T-helper 2 cell (primary cell): Measurements from ENCODE around the gene IQCF6.
A peak's percentile ranks its signal among the peaks of the same experiment; 100 is the strongest.
"Not testable (repeated sequence)": the region's sequence is repeated elsewhere in the genome, so short reads cannot be mapped to it uniquely, and the experiment has no call there.

Experiments used
- DNase-seq, 5 experiments: peaks; one replicate each; pipeline versions ENCODE4 v3.0.0 to v3.0.0-alpha.2; 2012 to 2022
- total RNA-seq, 2 donors: gene quantifications; one replicate each; lab custom pipeline; 2026; lab: John Stamatoyannopoulos, UW

The IQCF6 gene
- 0 reads per million in 2 donors for total RNA-seq

DNA sequence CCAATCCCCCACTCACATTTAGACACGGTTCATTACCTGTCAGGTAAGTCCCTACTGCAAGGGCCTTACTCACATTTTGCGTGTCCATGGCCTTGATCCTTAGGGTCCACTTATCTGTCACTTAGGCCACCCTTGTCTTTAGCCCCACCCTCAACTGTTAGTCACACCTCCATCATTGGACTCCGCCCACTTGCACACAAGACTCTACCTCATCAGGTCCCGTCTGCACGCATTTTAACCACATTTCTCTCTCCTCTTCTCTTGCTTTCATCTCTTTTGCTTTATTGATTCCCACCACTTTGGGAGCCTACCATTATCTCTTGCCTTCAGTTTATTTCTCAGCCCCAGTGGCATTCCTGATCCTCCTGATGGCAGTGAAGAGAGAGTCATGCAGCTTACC, at the start of gene IQCF6:
TSS of gene IQCF6 (minus strand) at position 101 of the 400 bp plus-strand sequence. CDS start at position 88, 13 bp downstream.
- no peak for DNase-seq

DNA sequence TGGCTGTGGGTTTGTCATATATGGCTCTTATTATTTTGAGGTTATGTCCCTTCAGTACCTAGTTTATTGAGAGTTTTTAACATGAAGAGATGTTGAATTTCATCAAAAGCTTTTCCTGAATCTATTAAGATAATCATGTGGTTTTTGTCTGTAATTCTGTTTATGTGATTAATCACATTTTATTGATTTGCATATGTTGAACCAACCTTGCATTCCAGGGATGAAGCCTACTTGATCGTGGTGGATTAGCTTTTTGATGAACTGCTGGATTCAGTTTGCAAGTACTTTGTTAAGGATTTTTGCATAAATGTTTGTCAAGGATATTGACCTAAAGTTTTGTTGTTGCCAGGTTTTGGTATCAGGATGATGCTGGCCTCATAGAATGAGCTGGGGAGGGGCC, 49.3 kb upstream of the IQCF6 start:
- DNase-seq: no peak

DNA sequence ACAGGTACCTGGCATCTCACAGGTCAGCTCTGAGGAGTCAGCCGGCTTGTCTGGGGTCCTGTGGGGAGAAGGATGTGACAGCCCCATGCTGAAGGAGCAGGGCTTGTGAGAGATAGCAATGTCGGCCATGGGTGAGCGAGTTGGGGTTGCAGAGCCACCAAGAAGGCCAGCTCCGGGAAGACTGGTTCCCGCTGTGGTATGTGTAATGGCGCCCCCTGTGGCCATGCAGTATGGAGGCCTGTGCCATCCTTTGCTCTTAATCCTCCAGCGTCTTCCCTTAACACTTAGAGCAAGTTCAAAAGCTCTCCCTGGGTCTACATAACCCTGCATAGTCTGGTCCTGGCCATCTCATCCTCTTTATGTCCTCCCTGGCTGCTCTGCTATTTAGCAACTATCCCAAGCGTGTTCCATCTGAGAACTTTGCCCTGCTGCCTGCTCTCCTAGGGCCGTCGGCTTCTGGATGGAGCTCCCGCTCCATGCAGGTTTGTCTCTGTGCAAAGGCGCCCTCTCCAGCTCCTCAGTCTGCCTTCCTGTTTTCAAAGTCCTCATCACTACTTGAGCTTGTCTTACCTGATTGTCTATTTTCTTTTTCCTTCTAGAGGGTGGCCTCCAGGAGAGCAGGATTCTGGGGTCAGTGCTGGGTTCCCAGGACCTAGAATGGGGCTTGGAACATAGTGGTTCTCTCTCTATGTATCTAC, 40.8 kb upstream of the IQCF6 start:
- DNase-seq: peak in 1 of 5 experiments; percentile 13

DNA sequence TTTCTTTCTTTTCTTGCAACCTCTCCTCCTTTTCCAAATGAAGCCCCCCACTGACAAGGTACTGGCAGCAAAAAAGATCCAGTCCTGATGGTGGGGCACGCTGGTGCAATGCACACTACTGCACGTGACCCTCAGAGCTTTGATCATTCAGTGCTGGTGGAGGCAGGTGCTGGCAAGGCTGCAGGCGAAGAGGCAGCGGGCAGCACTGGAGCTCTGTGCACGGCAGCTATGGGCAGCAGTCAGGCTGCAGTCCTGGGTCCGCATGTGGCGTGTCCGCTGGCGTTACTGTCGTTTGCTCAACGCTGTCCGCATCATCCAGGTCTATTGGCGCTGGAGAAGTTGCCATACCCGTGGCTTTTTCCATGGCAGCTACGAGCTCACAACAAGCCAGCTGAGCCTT, 40.1 kb upstream of the IQCF6 start:
- no peak for DNase-seq

DNA sequence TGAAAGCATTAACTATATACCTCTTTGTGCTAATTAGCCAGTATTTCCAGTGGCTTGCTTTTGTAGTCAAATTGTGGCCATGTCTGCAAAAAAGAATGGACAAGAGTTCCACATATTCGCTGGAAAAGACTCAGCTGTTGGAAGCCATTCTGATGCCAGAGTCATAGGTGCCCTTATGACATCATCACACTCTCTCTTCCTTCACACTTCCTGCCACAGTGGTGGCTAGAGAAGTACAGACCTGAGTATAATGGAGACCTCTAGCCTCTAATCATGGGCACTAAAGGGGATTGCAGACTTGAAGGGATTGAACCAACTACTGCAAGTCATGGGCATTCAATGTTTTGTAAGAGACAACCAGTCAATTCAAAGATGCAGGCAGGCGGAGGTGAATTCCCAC, 38.3 kb upstream of the IQCF6 start:
- peak in 1 of 5 experiments; percentile 11 for DNase-seq

DNA sequence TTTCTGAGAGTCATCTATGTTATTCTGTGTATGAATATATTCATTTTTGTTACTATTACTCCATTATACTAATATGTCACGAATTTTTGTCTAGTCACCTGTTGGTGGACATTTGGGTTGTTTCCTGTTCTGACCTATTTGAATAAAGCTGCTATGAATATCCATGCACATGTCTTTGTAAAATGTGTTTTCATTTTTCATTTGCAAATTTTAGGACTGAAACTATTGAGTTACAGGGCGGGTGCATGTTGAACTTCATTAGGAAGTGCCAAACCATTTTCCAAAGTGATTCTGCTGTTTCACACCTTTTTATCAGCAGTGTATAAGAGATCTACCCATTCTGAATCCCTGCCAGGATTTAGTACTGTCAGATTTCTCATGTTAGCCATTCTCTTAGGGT, 37.7 kb upstream of the IQCF6 start:
- DNase-seq: no peak

DNA sequence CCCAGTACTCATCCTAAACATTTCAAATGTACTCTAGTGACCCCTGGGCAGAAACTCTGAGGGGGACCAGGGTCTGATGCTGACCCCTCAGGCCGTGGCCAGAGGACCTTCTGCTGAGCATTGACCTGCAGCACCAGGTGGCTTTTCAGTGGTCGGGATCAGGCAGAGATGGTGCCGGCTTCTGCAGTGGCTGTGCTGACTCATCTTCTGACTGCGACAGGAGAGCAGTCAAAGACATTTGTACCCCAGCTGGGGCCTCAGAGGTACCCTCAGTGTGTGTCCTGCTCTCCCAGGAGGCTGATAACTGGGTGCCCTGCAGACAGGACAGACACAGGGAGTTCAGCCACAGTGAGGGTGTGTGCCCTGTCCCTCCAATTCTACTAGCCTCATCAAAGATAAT, 36.6 kb upstream of the IQCF6 start:
- no peak for DNase-seq

DNA sequence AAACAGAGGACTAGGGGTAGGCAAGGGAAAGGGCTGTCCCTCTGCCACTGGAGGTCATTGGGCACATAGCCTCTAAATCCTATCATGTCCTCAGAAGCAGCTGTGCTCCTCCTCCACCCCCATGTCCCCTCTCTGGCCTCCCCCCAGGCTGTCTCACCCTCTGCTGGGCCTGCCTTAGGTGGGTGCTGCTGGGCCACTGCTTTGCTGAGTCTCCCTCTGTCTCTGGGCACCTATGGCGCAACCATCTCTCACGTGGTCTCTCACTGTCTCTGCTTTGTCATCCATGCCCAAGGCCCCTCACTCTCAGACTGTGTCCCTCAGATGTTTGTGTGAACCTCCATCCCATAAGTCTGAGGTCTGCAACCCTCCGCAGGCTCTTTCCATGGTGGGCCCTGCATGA, 35.0 kb upstream of the IQCF6 start:
- no peak for DNase-seq

DNA sequence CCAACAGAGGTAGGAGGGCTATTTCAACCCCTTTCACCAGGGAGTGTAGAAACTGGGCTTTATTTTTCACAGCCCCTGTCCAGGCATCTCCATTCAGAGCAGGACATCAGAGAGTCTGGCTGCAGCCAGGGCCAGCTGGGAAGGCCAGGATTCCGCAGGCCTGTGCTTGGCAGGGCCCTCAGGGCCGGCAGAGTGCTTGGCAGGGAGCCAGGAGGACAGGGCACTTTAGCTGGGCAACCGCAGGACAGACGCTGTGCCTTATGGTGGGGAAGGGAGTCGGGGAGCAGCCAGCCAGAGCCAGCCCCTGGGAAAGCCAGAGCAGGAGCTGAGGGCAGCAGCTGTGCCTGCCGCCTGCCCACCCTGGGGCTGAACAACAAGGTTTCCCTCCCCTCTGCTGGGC, 34.5 kb upstream of the IQCF6 start:
- DNase-seq: no peak

DNA sequence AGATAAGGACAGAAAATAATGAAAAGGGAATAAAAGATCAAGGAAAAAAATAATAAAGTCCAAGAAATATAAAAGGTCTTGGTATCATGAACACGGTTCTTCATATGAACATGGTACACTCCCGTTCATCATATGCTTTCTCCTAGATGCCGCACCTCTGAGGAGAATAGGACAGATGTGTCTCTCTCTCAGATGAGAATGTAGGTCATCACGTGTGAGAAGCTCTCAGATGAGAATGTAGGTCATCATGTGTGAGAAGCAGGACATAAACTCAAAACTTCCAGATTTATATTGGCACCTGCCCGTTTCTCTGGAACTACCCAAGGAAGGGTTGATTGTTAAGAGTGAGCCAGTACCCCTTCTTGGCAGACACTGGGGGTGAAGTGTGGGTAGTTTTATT, 29.9 kb upstream of the IQCF6 start:
- DNase-seq: no peak

DNA sequence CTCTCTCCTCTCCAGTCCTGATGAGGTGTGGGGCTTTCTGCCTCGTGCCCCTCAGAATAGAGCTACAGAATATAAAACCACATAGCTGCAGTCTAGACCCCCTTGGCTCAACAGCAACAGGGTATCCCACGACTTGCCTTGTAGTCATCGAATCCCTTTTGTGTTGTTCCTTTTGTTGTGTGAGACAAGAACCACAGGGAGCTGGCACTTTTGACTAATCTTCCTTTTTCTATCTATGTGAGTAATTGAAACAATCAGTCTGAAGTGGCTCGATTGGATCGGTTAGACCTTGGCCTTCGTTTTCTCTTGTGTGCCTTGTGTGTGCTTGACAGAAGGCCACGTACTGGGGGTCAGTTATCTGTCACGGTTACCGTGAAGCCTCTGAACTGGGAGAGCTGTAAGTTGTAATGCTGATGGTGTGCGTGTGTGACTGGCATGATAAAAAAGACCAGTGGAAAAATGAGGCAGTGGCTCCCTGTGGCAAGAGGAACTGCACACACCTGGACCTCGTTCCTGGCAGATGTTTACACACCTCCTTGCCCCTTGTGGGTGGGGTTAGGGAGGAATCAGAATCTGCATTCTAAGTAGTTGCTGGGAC, 23.2 kb upstream of the IQCF6 start:
- DNase-seq: no peak

DNA sequence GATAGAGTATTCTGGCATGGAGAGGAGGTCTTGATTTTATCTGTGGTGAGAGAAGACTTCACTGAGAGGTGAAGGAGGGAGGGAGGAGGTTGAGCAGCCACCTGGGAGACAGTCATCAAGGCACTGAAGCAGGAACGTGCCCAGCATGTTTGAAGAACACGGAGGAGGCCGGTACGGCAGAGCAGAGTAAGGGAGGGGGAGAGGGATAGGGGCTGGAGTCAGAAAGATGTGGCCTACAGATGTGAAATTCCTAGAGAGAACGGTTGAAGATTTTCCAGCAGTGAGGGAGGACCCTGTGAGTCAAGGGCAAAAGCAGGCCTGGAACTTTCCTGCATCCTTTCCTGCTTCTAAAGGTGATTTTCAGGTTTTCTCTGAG, 21.7 kb upstream of the IQCF6 start:
- no peak for DNase-seq

DNA sequence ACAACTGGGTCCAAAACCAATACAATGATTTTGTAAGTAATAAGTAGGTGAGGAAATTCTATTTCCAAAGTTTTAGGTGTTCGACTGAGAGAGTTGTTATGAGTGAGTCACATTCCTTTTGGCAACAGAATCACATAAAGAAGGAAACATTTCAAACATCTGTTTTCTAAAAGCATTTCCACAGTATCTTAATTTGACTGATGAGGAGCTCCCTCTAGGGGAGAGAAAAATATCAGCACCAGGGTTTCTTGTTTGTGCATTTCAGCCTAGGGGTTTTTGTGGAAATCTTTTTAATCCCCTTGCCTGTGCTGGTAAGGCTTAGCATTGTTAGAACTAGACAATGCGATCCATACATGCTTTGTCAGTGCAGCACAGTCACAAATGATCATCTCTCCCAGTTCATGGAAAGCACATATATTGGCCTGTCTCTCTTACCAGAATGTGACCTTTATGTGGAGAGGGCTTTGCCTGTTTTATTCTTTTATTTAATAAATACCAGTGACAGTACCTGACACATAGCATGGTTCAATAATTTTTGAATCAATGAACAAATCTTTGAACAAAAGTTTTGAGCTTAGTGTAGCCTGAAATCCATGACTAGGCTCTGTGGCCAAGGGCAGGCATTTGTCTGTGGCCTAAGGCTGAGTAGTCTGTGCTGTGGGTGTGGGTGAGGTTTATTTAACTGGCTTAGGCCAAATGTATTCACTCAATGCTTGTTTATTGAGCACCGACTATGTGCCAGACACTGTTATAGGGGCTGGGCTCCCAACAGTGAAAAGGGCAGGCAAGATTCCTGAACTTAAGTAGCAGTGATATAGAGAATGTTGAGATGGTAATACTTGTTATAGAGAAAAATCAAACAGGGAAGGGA, 21.1 kb upstream of the IQCF6 start:
- DNase-seq: peak in 2 of 5 experiments; percentile 22 to 47

DNA sequence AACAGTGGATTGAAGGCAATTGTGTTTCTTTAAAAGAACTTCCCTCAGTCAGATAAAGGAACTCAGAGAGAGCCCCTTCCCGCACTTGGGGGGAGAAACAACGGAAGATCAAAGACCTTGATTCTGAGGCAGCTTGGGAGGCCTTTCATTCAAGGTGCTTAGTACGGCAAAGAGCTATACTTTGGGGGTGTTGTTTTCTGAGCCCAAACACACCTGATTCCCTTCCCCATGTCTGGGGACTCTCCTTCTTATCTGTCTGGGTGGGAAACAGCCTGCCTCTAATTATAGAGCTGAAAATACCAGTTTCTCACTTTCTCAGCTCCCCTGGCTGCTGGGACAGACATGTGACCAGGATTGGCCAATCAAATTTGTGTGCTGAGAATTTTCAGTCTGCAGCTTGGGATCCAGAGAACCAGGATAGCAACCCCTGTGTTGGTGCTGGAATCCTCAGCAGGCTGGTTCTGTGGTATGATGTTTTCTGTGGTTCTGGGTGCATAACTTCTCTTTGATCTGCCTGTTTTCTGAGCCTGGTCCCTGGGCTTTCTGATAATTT, 19.4 kb upstream of the IQCF6 start:
- DNase-seq: no peak

DNA sequence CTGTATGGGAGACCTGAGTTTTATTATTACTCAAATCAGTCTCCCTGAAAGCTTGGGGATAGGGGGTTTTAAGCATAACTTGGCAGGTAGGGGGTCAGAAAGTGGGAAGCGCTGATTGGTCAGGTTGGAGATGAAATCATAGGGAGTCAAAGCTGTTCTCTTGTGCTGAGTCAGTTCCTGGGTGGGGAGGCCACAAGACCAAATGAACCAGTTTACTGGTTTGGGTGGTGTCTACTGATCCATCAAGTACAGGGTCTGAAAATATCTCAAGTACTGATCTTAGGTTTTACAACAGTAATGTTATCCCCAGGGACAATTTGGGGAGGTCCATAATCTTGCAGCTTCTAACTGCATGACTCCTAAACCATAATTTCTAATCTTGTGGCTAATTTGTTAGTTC, 17.8 kb upstream of the IQCF6 start:
- DNase-seq: peak in 1 of 5 experiments; percentile 53

DNA sequence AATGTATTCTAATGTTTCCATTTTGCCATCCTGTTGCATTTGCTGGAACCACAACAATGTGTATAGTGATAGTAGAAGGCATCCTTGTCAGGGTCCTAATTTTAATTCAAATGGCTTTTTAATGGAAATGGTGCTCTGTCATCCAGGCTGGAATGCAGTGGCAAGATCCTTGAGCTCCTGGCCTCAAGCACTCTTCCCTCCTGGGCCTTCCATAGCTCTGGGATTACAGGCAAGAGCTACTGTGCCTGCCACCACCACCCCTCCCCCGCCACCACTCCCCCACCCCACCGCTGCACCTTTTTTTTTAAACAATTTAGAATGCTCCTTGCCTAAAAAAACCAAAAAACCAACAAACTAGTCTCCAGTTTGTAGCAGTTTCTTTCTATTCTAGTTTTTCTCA, 15.2 kb upstream of the IQCF6 start:
- no peak for DNase-seq

DNA sequence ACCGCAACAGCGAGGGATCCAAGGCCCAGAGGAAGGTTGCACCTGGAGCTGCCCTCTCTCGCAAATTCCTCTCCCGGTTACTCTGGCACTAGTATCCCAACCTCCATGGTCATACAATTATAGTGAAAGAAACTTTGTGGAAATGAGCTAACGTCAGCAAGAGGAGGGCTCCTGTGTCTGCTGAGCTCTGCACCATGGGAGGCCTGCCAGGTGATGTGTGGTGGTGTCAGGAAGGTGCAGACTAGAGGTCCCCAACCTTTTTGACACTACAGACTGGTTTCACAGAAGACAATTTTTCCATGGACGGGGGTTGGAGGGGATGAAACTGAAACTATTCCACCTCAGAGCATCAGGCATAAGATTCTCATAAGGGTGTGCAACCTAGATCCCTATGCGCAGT, 13.2 kb upstream of the IQCF6 start:
- DNase-seq: no peak

DNA sequence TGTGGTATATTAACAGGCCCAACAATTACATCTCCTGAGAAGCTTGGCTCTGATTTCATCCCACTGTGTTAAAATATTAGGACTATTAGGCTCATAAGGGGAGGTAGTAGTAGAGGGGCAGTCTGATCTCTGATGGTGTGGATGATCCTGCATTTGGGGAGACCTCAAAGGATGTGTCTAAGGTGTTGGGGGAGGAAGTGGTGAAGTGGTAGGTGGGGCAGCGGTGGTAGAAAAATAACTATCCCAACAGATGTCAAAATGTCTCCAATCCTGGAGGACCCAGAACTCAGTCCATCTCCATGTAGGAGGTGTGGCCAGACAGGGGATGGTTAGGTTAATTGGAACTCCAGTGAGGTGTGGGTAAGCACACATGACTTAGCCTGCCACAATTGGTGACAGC, 10.4 kb upstream of the IQCF6 start:
- peak in 1 of 5 experiments; percentile 4 for DNase-seq

DNA sequence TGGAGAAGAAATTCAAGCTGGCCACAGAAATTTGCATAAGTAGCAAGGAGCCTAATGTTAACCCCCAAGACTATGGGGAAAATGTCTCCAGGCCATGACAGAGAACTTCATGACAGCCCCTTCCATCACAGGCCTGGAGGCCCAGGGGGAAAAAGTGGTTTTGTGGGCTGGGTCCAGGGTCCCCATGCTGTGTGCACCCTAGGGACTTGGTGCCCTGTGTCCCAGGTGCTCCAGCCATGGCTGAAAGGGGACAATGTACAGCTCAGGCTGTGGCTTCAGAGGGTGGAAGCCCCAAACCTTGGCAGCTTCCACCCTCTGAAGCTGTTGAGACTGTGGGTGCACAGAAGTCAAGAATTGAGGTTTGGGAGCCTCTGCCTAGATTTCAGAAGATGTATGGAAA, 8.5 kb upstream of the IQCF6 start:
- not testable (repeated sequence) for DNase-seq

DNA sequence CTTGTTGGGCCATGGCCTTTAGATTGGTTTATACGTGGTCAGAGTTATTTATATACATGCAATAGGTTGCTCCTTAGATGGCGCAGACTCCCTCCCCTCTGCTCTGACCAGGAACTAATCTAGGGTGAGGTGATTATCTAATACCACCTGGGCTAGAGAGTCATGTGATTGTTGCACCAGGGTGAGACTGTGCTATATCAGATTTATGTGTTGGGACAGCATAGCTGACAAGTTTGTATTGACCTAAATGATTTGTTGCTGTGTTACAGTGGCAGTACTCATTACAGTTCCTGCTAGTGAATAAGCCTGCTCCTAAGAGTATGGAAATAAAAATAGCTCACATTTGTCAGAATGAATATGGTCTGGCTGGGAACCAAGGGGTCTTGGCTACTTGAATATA, 7.2 kb upstream of the IQCF6 start:
- no peak for DNase-seq

DNA sequence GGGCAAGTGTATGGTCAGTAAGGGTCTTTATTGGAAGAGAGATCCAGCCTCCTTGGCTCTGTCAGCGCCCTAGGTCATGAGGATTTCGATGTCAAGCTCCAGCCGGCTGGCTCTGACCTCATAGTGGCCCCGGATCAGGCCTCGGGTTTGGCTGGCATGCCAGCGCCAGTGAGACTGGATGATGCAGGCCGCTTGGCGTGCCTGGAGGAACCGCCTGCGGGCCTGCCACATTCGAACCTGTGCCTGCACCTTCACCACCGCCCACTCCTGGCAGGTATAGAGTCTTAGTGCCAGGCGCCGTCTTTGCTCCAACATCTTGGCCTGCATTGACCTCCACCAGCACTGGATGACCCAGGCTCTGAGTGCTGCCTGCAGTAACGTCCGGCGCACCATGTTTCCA, 483 bp downstream of the IQCF6 start:
- no peak for DNase-seq

DNA sequence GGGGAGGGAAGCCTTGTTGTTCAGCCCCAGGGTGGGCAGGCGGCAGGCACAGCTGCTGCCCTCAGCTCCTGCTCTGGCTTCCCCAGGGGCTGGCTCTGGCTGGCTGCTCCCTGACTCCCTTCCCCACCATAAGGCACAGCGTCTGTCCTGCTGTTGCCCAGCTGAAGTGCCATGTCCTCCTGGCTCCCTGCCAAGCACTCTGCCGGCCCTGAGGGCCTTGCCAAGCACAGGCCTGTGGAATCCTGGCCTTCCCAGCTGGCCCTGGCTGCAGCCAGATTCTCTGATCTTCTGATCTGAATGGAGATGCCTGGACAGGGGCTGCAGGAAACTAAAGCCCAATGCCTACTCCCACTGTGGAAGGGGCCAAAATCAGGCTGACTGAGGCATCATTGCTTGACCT, 1.1 kb downstream of the IQCF6 start:
- DNase-seq: no peak

DNA sequence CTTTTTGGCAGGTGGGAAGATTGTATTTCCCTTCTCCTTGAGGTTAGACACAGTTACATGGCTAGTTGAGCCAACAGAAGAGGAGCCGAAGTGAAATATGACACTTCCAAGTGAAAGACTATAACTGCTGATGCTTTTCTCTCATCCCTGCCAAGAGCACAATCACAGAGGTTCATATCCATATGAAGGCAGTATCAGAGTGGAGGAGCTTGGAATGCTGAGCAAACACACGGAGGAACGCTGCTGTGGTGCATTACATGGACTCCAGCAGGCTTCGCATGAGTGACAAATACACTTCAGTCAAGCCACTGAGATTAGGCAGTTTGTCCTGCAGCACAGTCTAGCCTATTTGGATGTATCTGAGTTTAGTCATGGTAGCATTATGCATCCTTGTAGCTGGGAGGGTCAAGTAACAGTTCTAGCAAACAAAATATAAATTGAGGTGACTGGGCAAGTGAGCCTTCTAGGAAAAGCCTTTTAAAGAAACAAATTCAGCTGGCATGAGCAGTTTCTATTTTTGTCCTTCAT, 5.4 kb downstream of the IQCF6 start:
- no peak for DNase-seq
